ENCODE measurements around the gene DPYSL5.
A peak's percentile ranks its signal among the peaks of the same experiment; 100 is the strongest.

The DPYSL5 gene

GRCh38 chr2:26969077-26969844, 121.3 kb downstream of the DPYSL5 start:
- no peak for DNase-seq (ENCODE audit: extremely low spot score)
- ChIA-PET CTCF (interaction anchor here (2.3 kb wide), 1 partner anchor 48 kb away, joined by 13 read pairs; no protein-coding TSS in a partner anchor), POLR2A (interaction anchor here (1.4 kb wide), 1 partner anchor 82 kb away, joined by 4 read pairs; the partner anchor contains the start of gene AGBL5)

GRCh38 chr2:26970244-26970927, 122.5 kb downstream of the DPYSL5 start, which contains the start of gene MAPRE3:
Gene MAPRE3 (plus strand): TSS chr2:26970637. CDS start chr2:27022219, 51,582 bp downstream.
- ChIA-PET CTCF (interaction anchor here (1.1 kb wide), 1 partner anchor 46 kb away, joined by 4 read pairs; no protein-coding TSS in a partner anchor), POLR2A (interaction anchor here (1.4 kb wide), 1 partner anchor 81 kb away, joined by 4 read pairs; the partner anchor contains the start of gene AGBL5)

More at GRCh38 chr2:26969077-26969844, 121.3 kb downstream of the DPYSL5 start:
- TF ChIP-seq ELF4 (IDR thresholded peaks at IDR 0.05) (no peak), HDGF (IDR thresholded peaks at IDR 0.05; ENCODE audit: borderline replicate concordance) (no peak), BHLHE40 (IDR thresholded peaks at IDR 0.05; ENCODE audit: borderline replicate concordance) (no peak), ARNT (IDR thresholded peaks at IDR 0.05) (no peak), FOXM1 (IDR thresholded peaks at IDR 0.05; ENCODE audit: borderline replicate concordance) (no peak), SP1 (IDR thresholded peaks at IDR 0.05) (no peak), FOXA1 (IDR thresholded peaks at IDR 0.05) (no peak)

GRCh38 chr2:26970928-26971627, 123.1 kb downstream of the DPYSL5 start:
- no peak for TF ChIP-seq ARNT (IDR thresholded peaks at IDR 0.05)
- TF ChIP-seq PKNOX1 (IDR thresholded peaks at IDR 0.05), result peak; percentile 57; the same call in 1 of the 2 replicates
- POLR2A ChIA-PET, result interaction anchor here (0.9 to 2.1 kb wide), 2 partner anchors 44 to 101 kb away, joined by 3 to 6 read pairs; partner anchors contain the start of gene OST4
- peak; percentile 47 for DNase-seq (ENCODE audit: extremely low spot score)
- CTCF ChIA-PET, result interaction anchor here (0.6 to 2.1 kb wide), 5 partner anchors 9 to 649 kb away, joined by 3 to 9 read pairs (median 4); no protein-coding TSS in a partner anchor

More at GRCh38 chr2:26970244-26970927, 122.5 kb downstream of the DPYSL5 start, which contains the start of gene MAPRE3:
- TF ChIP-seq ARNT (IDR thresholded peaks at IDR 0.05), result no peak
- TF ChIP-seq FOXK2 (IDR thresholded peaks at IDR 0.05), result no peak
- TF ChIP-seq PKNOX1 (IDR thresholded peaks at IDR 0.05), result peak; percentile 77
- DNase-seq (ENCODE audit: extremely low spot score), result peak; percentile 97

GRCh38 chr2:26971911-26972786, 124.2 kb downstream of the DPYSL5 start:
- ChIA-PET POLR2A (interaction anchor here (2.1 kb wide), 1 partner anchor 99 kb away, joined by 6 read pairs; the partner anchor contains the start of gene OST4), CTCF (interaction anchor here (1.0 to 2.1 kb wide), 4 partner anchors 10 to 45 kb away, joined by 3 to 12 read pairs (median 6); no protein-coding TSS in a partner anchor)
- no peak for DNase-seq (ENCODE audit: extremely low spot score)
- TF ChIP-seq PKNOX1 (IDR thresholded peaks at IDR 0.05) (no peak), FOXA1 (IDR thresholded peaks at IDR 0.05) (no peak), TARDBP (IDR thresholded peaks at IDR 0.05) (no peak), CTBP1 (IDR thresholded peaks at IDR 0.05; ENCODE audit: borderline replicate concordance) (no peak), NFRKB (IDR thresholded peaks at IDR 0.05) (no peak), ZNF384 (IDR thresholded peaks at IDR 0.05) (no peak), LEF1 (IDR thresholded peaks at IDR 0.05; ENCODE audit: borderline replicate concordance) (no peak), SP1 (IDR thresholded peaks at IDR 0.05) (no peak), SUZ12 (IDR thresholded peaks at IDR 0.05) (no peak), HDGF (IDR thresholded peaks at IDR 0.05; ENCODE audit: borderline replicate concordance) (no peak), ARNT (IDR thresholded peaks at IDR 0.05) (no peak), FOXK2 (IDR thresholded peaks at IDR 0.05) (no peak), FOXM1 (IDR thresholded peaks at IDR 0.05; ENCODE audit: borderline replicate concordance) (no peak), L3MBTL2 (conservative IDR thresholded peaks at IDR 0.05) (no peak), ELF4 (IDR thresholded peaks at IDR 0.05) (no peak), BHLHE40 (IDR thresholded peaks at IDR 0.05; ENCODE audit: borderline replicate concordance) (no peak)

- TF ChIP-seq PKNOX1 (IDR thresholded peaks at IDR 0.05), result no peak
- no peak for TF ChIP-seq L3MBTL2 (conservative IDR thresholded peaks at IDR 0.05)
- TF ChIP-seq TARDBP (IDR thresholded peaks at IDR 0.05), result no peak
- TF ChIP-seq LEF1 (IDR thresholded peaks at IDR 0.05; ENCODE audit: borderline replicate concordance), result no peak
- TF ChIP-seq FOXM1 (IDR thresholded peaks at IDR 0.05; ENCODE audit: borderline replicate concordance), result no peak
- no peak for TF ChIP-seq FOXA1 (IDR thresholded peaks at IDR 0.05)
- no peak for TF ChIP-seq BHLHE40 (IDR thresholded peaks at IDR 0.05; ENCODE audit: borderline replicate concordance)
- no peak for TF ChIP-seq ZNF384 (IDR thresholded peaks at IDR 0.05)
- no peak for TF ChIP-seq SP1 (IDR thresholded peaks at IDR 0.05)
- TF ChIP-seq NFRKB (IDR thresholded peaks at IDR 0.05), result no peak
- no peak for TF ChIP-seq CTBP1 (IDR thresholded peaks at IDR 0.05; ENCODE audit: borderline replicate concordance)
- no peak for TF ChIP-seq ELF4 (IDR thresholded peaks at IDR 0.05)
- no peak for DNase-seq (ENCODE audit: extremely low spot score)
- CTCF ChIA-PET, result no interaction called here
- POLR2A ChIA-PET, result no interaction called here
These were observed 126.4 kb downstream of the DPYSL5 start for GRCh38 chr2:26974352-26974751.

Measured in HEK293T (cell line).